Uterus (tissue), 2 donors: ENCODE data around the gene CCDC88B.

Source experiments
- POLR2A ChIP-seq, 2 donors: fragments of 450-650 bp; IDR thresholded peaks; one replicate each; pipeline ENCODE4 v1.6.1; 2016; ENCODE audit warnings: antibody characterized with exemption in 2 of 2, mild to moderate bottlenecking in 1 of 2, moderate library complexity in 1 of 2
- TF ChIP-seq, protein P1 (sequence below), 4 experiments: fragments of 200-600 bp in 2 of 4; fragments of 450-650 bp in 2 of 4; sonication (generic) in 2 of 4; IDR thresholded peaks; one replicate each; pipeline ENCODE4 v1.5.1; 2016 to 2019; ENCODE audit warnings: antibody characterized with exemption in 4 of 4, mild to moderate bottlenecking in 2 of 4, moderate library complexity in 1 of 4

GRCh38 chr11:64401775-64402174 is 61.8 kb downstream of the CCDC88B start:
- TF ChIP-seq, protein P1, sequence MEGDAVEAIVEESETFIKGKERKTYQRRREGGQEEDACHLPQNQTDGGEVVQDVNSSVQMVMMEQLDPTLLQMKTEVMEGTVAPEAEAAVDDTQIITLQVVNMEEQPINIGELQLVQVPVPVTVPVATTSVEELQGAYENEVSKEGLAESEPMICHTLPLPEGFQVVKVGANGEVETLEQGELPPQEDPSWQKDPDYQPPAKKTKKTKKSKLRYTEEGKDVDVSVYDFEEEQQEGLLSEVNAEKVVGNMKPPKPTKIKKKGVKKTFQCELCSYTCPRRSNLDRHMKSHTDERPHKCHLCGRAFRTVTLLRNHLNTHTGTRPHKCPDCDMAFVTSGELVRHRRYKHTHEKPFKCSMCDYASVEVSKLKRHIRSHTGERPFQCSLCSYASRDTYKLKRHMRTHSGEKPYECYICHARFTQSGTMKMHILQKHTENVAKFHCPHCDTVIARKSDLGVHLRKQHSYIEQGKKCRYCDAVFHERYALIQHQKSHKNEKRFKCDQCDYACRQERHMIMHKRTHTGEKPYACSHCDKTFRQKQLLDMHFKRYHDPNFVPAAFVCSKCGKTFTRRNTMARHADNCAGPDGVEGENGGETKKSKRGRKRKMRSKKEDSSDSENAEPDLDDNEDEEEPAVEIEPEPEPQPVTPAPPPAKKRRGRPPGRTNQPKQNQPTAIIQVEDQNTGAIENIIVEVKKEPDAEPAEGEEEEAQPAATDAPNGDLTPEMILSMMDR (IDR thresholded peaks at IDR 0.05) = no peak
- TF ChIP-seq POLR2A (IDR thresholded peaks at IDR 0.05) = no peak
